ENCODE results near the gene ERMARD.

DNA sequence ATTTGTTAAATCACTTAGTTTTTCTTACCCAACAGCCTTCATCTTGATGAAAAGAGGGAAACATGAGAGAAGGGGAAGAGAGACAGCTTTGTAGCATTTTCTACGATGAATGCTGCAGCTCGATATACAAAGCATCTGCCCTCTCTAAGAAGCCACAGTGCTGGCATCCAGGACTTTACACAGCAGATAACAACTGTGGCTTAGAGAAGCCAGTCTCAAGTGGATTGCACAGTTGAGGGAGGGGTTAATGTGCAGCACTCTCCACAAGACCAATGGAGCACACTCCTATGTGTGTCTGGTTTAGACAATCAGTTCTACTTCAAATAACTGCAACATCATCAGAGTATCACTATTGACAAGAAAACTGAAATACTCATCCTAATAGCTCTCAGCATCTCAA lies 43.6 kb upstream of the ERMARD start:
- TF ChIP-seq CTCF (conservative IDR thresholded peaks at IDR 0.05; ENCODE audit: low read length) = no peak
- TF ChIP-seq EZH2phosphoT487 (IDR thresholded peaks at IDR 0.05; ENCODE audit: borderline replicate concordance, low read depth, low read length) = no peak
